Measurements from ENCODE around the gene BMP2K.

DNA sequence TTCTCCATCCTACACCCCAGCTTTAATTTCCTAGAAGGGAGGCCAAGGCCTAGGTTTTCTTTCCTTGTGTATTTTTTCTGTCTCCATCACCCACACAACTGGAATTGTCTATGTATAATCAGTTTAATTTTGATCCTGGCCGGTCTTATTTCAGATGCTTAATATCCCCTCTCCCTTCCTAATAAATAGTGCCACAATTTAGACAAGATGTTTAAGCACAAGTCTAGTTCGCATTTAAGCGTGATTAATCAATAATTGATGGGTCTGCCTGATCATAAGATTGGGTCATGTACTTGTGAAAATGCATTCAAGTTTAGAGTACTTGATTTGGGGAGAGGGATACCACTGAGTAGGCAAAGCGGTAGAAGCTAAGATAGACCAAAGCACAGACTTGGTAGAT, 2.4 kb downstream of the BMP2K start:
- TF ChIP-seq, protein P1, sequence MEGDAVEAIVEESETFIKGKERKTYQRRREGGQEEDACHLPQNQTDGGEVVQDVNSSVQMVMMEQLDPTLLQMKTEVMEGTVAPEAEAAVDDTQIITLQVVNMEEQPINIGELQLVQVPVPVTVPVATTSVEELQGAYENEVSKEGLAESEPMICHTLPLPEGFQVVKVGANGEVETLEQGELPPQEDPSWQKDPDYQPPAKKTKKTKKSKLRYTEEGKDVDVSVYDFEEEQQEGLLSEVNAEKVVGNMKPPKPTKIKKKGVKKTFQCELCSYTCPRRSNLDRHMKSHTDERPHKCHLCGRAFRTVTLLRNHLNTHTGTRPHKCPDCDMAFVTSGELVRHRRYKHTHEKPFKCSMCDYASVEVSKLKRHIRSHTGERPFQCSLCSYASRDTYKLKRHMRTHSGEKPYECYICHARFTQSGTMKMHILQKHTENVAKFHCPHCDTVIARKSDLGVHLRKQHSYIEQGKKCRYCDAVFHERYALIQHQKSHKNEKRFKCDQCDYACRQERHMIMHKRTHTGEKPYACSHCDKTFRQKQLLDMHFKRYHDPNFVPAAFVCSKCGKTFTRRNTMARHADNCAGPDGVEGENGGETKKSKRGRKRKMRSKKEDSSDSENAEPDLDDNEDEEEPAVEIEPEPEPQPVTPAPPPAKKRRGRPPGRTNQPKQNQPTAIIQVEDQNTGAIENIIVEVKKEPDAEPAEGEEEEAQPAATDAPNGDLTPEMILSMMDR (IDR thresholded peaks at IDR 0.05; ENCODE audit: insufficient read depth, low read depth, low read length) = no peak
- TF ChIP-seq EZH2 (IDR thresholded peaks at IDR 0.05; ENCODE audit: insufficient read depth, low read length) = no peak
